HepG2 (cell line): ENCODE measurements around the gene SAE1. TPM values are rescaled to one million over a fixed set of nuclear protein-coding genes. Genes with fewer than 3 reads are reported as not detected.

Source experiments
- BRCA1 ChIP-seq: sonication (generic); formaldehyde crosslinking; IDR thresholded peaks from 2 replicates; pipeline ENCODE4 v1.4.0; 2020; ENCODE audit warnings: missing genetic modification reagents
- DPF2 ChIP-seq: sonication (generic); formaldehyde crosslinking; IDR thresholded peaks from 2 replicates; pipeline ENCODE4 v1.4.0; 2020; ENCODE audit warnings: mild to moderate bottlenecking, low read depth, missing genetic modification reagents, borderline replicate concordance
- EHMT2 ChIP-seq: fragments of 200-600 bp; sonication (generic); IDR thresholded peaks from 2 replicates; pipeline ENCODE4 v1.7.0; 2017; ENCODE audit warnings: antibody characterized with exemption, low read depth, low read length, borderline replicate concordance
- HCFC1 ChIP-seq: fragments of 150-350 bp; IDR thresholded peaks from 2 replicates; pipeline ENCODE4 v1.6.1; 2014; ENCODE audit warnings: low read depth, low read length
- NFYC ChIP-seq: IDR thresholded peaks from 2 replicates; pipeline ENCODE4 v1.6.1; 2016; ENCODE audit warnings: missing genetic modification reagents, missing compliant biosample characterization
- ZBTB38 ChIP-seq: sonication (generic); formaldehyde crosslinking; IDR thresholded peaks from 2 replicates; pipeline ENCODE4 v1.5.1; 2020; ENCODE audit warnings: mild to moderate bottlenecking, missing genetic modification reagents
- ZNF460 ChIP-seq: sonication (generic); formaldehyde crosslinking; IDR thresholded peaks from 2 replicates; pipeline ENCODE4 v1.5.1; 2020; ENCODE audit warnings: missing genetic modification reagents, mild to moderate bottlenecking, borderline replicate concordance
- ZNF615 ChIP-seq: sonication (generic); formaldehyde crosslinking; IDR thresholded peaks from 2 replicates; pipeline ENCODE4 v1.5.0; 2020; ENCODE audit warnings: mild to moderate bottlenecking, missing genetic modification reagents, borderline replicate concordance
- ZNF616 ChIP-seq: sonication (generic); formaldehyde crosslinking; IDR thresholded peaks from 2 replicates; pipeline ENCODE4 v1.5.0; 2020; ENCODE audit warnings: low read depth, mild to moderate bottlenecking, missing genetic modification reagents
- polyA plus RNA-seq, 8 experiments: library from polyadenylated mRNA; depleted of rRNA in 3 of 8; stranded (reverse) in 7 of 8; unstranded in 1 of 8; fragments of >200 nt; fragmentation: Illumina TruSeq in 4 of 8; extraction: Trizol in 4 of 8; gene quantifications; 2 replicates each; pipeline versions ENCODE4 v1.2.1 to v1.2.3, GENCODE V29; 2011 to 2016; ENCODE audit warnings: low read depth in 4 of 8, missing spikeins in 1 of 8, mixed read lengths in 1 of 8; ENCODE audit not compliant: insufficient read depth in 1 of 8
- total RNA-seq, 5 experiments: library from RNA; depleted of rRNA; stranded (reverse); fragments of >200 nt; fragmentation: Illumina TruSeq; extraction: Trizol; gene quantifications; 2 replicates each; pipeline ENCODE4 v1.2.3, GENCODE V29; 2016; ENCODE audit warnings: low read depth in 1 of 5
- TF ChIP-seq, protein P1 (sequence below): sonication (generic); formaldehyde crosslinking; IDR thresholded peaks from 2 replicates; pipeline ENCODE4 v1.5.1; 2020; ENCODE audit warnings: mild to moderate bottlenecking, moderate library complexity, missing genetic modification reagents
- TF ChIP-seq, protein P2 (sequence below): sonication (generic); formaldehyde crosslinking; IDR thresholded peaks from 2 replicates; pipeline ENCODE4 v1.4.0; 2020; ENCODE audit warnings: missing genetic modification reagents
- TF ChIP-seq, protein P3 (sequence below): sonication (generic); formaldehyde crosslinking; IDR thresholded peaks from 2 replicates; pipeline ENCODE4 v1.4.0; 2020; ENCODE audit warnings: mild to moderate bottlenecking, missing genetic modification reagents, borderline replicate concordance
- TF ChIP-seq, protein P4 (sequence below): sonication (generic); formaldehyde crosslinking; IDR thresholded peaks from 2 replicates; pipeline ENCODE4 v1.8.0; 2022; ENCODE audit warnings: missing genetic modification reagents, low read depth, mild to moderate bottlenecking, borderline replicate concordance
- TF ChIP-seq, protein P5 (sequence below): sonication (generic); formaldehyde crosslinking; IDR thresholded peaks from 2 replicates; pipeline ENCODE4 v1.4.0; 2020; ENCODE audit warnings: missing genetic modification reagents

The SAE1 gene
- total and polyA plus RNA-seq, 2 of the 13 experiments (the other 11 are each of a cell fraction or from before 2014, with no cell fraction given) = 87.6 to 197 TPM

DNA sequence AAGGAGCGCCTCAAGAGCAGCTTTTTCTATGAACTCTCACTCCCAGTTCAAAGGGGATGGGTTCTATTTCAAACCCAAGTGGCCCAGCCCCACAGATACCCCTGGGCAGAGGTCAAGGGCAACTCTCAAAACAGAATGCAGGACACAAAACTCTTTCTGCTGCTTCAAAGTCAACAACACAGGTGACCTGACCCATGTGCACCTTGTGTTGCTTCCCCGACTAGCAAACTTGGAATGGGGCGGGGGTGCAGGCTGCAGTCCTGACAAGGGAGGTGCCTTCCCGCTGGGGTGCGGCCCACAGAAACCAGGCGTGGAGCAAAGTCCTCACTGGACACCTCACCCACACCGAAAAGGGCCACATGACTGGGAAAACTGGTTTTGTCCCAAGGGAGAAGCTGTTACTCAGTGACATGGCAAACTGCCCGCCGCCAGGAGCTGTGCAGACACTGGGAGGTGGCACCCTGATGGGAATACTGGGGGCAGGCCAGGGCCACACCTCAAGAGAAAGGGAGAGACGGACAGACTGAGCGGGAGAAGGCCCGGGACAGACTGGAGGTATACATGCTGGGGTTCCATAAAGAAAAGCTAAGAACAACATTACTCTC, 34.4 kb upstream of the SAE1 start (continued):
- TF ChIP-seq, protein P1, sequence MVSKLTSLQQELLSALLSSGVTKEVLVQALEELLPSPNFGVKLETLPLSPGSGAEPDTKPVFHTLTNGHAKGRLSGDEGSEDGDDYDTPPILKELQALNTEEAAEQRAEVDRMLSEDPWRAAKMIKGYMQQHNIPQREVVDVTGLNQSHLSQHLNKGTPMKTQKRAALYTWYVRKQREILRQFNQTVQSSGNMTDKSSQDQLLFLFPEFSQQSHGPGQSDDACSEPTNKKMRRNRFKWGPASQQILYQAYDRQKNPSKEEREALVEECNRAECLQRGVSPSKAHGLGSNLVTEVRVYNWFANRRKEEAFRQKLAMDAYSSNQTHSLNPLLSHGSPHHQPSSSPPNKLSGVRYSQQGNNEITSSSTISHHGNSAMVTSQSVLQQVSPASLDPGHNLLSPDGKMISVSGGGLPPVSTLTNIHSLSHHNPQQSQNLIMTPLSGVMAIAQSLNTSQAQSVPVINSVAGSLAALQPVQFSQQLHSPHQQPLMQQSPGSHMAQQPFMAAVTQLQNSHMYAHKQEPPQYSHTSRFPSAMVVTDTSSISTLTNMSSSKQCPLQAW (CRISPR knock-in tag) = peak; percentile 87
- TF ChIP-seq ZNF460 (CRISPR knock-in tag) = peak; percentile 61; the same call in 1 of the 2 replicates
- peak; percentile 40; the same call in 1 of the 2 replicates for TF ChIP-seq EHMT2
- peak; percentile 55; the same call in 1 of the 2 replicates for TF ChIP-seq ZBTB38 (CRISPR knock-in tag)
- TF ChIP-seq NFYC (CRISPR knock-in tag) = peak; percentile 29; the same call in 1 of the 2 replicates
- TF ChIP-seq, protein P2, sequence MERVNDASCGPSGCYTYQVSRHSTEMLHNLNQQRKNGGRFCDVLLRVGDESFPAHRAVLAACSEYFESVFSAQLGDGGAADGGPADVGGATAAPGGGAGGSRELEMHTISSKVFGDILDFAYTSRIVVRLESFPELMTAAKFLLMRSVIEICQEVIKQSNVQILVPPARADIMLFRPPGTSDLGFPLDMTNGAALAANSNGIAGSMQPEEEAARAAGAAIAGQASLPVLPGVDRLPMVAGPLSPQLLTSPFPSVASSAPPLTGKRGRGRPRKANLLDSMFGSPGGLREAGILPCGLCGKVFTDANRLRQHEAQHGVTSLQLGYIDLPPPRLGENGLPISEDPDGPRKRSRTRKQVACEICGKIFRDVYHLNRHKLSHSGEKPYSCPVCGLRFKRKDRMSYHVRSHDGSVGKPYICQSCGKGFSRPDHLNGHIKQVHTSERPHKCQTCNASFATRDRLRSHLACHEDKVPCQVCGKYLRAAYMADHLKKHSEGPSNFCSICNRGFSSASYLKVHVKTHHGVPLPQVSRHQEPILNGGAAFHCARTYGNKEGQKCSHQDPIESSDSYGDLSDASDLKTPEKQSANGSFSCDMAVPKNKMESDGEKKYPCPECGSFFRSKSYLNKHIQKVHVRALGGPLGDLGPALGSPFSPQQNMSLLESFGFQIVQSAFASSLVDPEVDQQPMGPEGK (CRISPR knock-in tag) = peak; percentile 99
- peak; percentile 93 for TF ChIP-seq DPF2 (CRISPR knock-in tag)
- TF ChIP-seq ZNF615 (CRISPR knock-in tag) = no peak
- TF ChIP-seq, protein P3, sequence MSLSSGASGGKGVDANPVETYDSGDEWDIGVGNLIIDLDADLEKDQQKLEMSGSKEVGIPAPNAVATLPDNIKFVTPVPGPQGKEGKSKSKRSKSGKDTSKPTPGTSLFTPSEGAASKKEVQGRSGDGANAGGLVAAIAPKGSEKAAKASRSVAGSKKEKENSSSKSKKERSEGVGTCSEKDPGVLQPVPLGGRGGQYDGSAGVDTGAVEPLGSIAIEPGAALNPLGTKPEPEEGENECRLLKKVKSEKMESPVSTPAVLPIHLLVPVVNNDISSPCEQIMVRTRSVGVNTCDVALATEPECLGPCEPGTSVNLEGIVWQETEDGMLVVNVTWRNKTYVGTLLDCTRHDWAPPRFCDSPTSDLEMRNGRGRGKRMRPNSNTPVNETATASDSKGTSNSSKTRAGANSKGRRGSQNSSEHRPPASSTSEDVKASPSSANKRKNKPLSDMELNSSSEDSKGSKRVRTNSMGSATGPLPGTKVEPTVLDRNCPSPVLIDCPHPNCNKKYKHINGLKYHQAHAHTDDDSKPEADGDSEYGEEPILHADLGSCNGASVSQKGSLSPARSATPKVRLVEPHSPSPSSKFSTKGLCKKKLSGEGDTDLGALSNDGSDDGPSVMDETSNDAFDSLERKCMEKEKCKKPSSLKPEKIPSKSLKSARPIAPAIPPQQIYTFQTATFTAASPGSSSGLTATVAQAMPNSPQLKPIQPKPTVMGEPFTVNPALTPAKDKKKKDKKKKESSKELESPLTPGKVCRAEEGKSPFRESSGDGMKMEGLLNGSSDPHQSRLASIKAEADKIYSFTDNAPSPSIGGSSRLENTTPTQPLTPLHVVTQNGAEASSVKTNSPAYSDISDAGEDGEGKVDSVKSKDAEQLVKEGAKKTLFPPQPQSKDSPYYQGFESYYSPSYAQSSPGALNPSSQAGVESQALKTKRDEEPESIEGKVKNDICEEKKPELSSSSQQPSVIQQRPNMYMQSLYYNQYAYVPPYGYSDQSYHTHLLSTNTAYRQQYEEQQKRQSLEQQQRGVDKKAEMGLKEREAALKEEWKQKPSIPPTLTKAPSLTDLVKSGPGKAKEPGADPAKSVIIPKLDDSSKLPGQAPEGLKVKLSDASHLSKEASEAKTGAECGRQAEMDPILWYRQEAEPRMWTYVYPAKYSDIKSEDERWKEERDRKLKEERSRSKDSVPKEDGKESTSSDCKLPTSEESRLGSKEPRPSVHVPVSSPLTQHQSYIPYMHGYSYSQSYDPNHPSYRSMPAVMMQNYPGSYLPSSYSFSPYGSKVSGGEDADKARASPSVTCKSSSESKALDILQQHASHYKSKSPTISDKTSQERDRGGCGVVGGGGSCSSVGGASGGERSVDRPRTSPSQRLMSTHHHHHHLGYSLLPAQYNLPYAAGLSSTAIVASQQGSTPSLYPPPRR (CRISPR knock-in tag) = peak; percentile 92
- TF ChIP-seq BRCA1 (CRISPR knock-in tag) = no peak
- TF ChIP-seq, protein P4, sequence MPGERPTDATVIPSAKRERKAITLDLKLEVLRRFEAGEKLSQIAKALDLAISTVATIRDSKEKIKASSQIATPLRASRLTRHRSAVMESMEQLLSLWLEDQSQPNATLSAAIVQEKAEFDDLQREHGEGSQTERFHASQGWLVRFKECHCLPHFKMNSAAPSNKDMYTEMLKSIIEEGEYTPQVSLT = no peak
- TF ChIP-seq, protein P5, sequence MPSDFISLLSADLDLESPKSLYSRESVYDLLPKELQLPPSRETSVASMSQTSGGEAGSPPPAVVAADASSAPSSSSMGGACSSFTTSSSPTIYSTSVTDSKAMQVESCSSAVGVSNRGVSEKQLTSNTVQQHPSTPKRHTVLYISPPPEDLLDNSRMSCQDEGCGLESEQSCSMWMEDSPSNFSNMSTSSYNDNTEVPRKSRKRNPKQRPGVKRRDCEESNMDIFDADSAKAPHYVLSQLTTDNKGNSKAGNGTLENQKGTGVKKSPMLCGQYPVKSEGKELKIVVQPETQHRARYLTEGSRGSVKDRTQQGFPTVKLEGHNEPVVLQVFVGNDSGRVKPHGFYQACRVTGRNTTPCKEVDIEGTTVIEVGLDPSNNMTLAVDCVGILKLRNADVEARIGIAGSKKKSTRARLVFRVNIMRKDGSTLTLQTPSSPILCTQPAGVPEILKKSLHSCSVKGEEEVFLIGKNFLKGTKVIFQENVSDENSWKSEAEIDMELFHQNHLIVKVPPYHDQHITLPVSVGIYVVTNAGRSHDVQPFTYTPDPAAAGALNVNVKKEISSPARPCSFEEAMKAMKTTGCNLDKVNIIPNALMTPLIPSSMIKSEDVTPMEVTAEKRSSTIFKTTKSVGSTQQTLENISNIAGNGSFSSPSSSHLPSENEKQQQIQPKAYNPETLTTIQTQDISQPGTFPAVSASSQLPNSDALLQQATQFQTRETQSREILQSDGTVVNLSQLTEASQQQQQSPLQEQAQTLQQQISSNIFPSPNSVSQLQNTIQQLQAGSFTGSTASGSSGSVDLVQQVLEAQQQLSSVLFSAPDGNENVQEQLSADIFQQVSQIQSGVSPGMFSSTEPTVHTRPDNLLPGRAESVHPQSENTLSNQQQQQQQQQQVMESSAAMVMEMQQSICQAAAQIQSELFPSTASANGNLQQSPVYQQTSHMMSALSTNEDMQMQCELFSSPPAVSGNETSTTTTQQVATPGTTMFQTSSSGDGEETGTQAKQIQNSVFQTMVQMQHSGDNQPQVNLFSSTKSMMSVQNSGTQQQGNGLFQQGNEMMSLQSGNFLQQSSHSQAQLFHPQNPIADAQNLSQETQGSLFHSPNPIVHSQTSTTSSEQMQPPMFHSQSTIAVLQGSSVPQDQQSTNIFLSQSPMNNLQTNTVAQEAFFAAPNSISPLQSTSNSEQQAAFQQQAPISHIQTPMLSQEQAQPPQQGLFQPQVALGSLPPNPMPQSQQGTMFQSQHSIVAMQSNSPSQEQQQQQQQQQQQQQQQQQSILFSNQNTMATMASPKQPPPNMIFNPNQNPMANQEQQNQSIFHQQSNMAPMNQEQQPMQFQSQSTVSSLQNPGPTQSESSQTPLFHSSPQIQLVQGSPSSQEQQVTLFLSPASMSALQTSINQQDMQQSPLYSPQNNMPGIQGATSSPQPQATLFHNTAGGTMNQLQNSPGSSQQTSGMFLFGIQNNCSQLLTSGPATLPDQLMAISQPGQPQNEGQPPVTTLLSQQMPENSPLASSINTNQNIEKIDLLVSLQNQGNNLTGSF (CRISPR knock-in tag) = no peak
- no peak for TF ChIP-seq ZNF616
- TF ChIP-seq HCFC1 = no peak
